ENCODE data around the gene HLA-G. TPM values are rescaled to one million over a fixed set of nuclear protein-coding genes. Genes with fewer than 3 reads are reported as not detected.
"Not testable (repeated sequence)": the region's sequence is repeated elsewhere in the genome, so short reads cannot be mapped to it uniquely, and the experiment has no call there.

The HLA-G gene
- polyA plus RNA-seq (ENCODE audit: insufficient read length) = 0.39 TPM

DNA sequence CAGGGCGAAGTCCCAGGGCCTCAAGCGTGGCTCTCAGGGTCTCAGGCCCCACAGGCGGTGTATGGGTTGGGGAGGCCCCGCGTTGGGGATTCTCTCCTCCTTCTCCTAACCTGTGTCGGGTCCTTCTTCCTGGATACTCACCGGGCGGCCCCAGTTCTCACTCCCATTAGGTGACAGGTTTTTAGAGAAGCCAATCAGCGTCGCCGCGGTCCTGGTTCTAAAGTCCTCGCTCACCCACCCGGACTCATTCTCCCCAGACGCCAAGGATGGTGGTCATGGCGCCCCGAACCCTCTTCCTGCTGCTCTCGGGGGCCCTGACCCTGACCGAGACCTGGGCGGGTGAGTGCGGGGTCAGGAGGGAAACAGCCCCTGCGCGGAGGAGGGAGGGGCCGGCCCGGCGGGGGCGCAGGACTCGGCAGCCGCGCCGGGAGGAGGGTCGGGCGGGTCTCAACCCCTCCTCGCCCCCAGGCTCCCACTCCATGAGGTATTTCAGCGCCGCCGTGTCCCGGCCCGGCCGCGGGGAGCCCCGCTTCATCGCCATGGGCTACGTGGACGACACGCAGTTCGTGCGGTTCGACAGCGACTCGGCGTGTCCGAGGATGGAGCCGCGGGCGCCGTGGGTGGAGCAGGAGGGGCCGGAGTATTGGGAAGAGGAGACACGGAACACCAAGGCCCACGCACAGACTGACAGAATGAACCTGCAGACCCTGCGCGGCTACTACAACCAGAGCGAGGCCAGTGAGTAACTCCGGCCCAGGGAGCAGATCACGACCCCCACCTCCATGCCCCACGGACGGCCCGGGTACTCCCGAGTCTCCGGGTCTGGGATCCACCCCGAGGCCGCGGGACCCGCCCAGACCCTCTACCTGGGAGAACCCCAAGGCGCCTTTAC, at the start of gene HLA-G:
Gene HLA-G (plus strand): TSS at position 247 of the 892 bp plus-strand sequence. CDS start 20 bp downstream, at position 267.
- no peak for DNase-seq

GRCh38 chr6:29780019-29780698, 47.5 kb upstream of the HLA-G start:
- DNase-seq = not testable (repeated sequence)

- DNase-seq = no peak
Measured at GRCh38 chr6:29789176-29789575, 38.4 kb upstream of the HLA-G start.

DNA sequence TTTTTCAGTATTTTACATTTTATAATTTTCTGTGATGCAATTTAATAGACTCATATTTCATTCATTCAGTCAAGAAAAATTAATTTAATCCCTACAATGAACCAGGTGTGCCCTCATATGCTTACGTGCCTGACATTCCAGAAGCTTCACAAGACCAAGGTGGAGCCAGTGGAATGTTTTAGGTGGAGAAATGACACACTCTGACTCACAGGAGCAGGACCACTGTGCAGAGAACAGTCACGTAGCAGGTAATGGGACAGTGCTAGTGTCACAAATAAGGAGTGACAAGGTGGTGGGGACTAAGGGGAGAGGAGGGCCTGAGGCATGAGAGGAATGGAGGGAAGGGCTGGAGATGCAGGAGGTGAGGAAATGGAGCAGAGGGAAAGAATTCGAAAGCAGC, 37.0 kb upstream of the HLA-G start:
- DNase-seq = no peak

DNA sequence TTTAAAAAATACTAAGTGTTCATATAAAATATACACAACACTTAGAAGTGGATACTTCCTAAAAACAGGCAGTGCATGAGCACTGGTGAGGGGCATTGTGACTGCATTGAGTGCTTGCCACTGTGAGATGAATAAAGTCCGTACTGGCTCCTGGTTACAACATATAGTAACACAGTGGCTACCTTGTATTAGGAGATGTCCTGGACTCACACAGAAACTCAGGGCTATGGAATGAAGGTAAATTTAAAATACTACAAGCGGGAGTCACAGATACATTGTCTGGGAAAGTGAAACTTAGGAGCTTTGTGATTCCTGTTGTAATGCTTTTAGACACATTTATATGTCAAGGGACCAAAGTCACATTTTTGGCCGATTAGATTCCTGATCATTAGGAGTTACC, 36.5 kb upstream of the HLA-G start:
- no peak for DNase-seq

- DNase-seq = no peak
Measured at GRCh38 chr6:29791786-29792122, 35.9 kb upstream of the HLA-G start.

- peak; percentile 11 for DNase-seq
Measured at GRCh38 chr6:29792123-29793035, 35.2 kb upstream of the HLA-G start.

DNA sequence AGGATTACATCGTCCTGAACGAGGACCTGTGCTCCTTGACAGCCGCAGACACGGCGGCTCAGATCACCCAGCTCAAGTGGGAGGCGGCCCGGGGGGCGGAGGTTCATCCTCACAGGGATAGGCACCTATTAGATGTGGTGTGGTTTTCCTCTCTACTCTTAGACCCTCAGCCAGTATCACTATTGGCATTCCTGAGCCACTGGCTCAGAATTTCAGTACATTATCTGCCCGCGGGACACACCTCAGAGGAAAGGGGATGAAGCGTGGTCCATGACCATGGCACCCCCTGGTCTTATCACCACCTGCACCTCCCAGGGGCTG, 34.6 kb upstream of the HLA-G start:
- no peak for DNase-seq

- no peak for DNase-seq
Measured at GRCh38 chr6:29793796-29794195, 33.8 kb upstream of the HLA-G start.

- no peak for DNase-seq
Measured at GRCh38 chr6:29796026-29796425, 31.6 kb upstream of the HLA-G start.

GRCh38 chr6:29797135-29797534, 30.5 kb upstream of the HLA-G start:
- no peak for DNase-seq

GRCh38 chr6:29797966-29798365, 29.7 kb upstream of the HLA-G start:
- DNase-seq = no peak

- DNase-seq = no peak
Measured at GRCh38 chr6:29800254-29800653, 27.4 kb upstream of the HLA-G start.

DNA sequence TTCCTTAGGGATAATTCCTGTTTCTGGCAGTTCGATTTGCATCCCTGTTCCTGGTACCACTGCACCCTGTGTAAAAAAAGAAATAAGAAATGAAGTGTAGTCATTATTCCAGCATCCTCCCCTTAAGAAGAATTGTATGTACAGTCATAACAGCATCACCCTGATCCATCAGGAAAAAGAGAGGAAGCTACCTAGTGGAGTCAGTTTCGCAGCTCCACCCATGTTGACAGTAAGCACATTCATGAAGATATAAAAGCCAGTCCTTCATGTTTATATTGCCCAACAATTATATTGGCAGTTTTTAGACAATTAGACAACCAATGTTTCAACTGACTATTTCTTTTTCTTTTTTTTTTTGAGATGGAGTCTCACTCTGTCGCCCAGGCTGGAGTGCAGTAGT, 21.2 kb upstream of the HLA-G start:
- no peak for DNase-seq

GRCh38 chr6:29809249-29809648, 18.4 kb upstream of the HLA-G start:
- DNase-seq = no peak

- DNase-seq = no peak
Measured at GRCh38 chr6:29810371-29810770, 17.3 kb upstream of the HLA-G start.

DNA sequence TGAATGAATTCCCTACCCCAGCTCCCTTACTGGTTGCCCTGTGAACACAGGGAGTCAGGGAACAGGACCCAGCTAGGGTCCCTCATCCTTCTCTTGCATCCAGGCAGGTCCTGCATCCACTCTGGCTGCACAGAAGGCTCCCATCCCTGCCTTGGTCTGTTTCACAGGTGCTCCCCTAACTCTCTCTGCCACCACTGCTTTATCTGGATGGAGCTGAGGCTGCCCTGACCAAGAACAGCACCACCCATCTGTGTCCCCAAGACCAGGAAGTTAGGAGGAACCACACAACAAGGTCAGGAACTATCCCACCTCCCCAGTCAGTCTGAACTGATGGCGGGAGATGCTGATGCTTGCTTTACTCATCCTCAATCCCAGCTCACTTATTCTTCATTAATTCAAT, 16.2 kb upstream of the HLA-G start:
- DNase-seq = no peak

- DNase-seq = no peak
Measured at GRCh38 chr6:29813066-29813465, 14.6 kb upstream of the HLA-G start.

GRCh38 chr6:29813809-29814208, 13.8 kb upstream of the HLA-G start:
- no peak for DNase-seq

GRCh38 chr6:29814379-29815117, 13.1 kb upstream of the HLA-G start:
- no peak for DNase-seq

DNA sequence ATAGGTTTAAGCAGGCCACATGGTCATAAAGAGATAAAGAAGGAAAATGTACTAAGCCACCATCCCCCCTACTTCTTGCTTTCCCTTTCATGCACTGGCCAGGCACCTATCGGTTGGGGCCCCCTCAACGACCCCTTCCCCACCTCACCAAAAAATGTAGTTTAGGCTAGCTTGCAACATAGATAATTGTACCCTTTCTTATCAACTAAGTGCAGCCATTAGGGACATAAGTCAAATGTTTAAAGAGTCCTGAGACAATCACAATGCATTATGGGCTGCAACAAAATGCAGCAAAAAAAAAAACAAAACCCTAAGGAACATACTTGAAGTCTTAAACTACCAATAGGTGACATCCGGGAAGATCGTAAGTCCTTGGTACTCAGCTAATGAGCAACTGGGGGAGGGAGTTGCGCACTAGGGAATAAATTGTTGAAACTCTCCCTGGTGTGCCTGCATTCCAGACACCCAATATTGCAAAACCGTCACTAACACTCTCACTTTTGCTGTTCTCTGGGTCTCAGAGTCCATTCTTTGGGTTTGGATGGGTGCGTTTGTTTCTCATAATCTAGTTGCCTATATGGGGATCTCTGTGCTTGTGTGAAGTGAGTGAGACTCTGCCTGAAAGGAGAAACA, 12.4 kb upstream of the HLA-G start:
- DNase-seq = no peak

- DNase-seq = no peak
Measured at GRCh38 chr6:29816030-29816429, 11.6 kb upstream of the HLA-G start.
